Progenitor cell of endocrine pancreas (in vitro differentiated cells): ENCODE data around the gene MDP1. TPM values are rescaled to one million over a fixed set of nuclear protein-coding genes. Genes with fewer than 3 reads are reported as not detected.

Experiments used
- DNase-seq: peaks from one replicate; pipeline ENCODE4 v3.0.0; 2021; ENCODE audit warnings: low spot score; ENCODE audit not compliant: unreplicated experiment
- H3K27ac Mint-ChIP-seq: 2 replicates; pipeline ENCODE4 v1.8.0; 2021; ENCODE audit warnings: mild to moderate bottlenecking, moderate library complexity, mixed read lengths
- H3K27me3 Mint-ChIP-seq: 2 replicates; pipeline ENCODE4 v1.8.0; 2021; ENCODE audit warnings: mixed read lengths
- H3K36me3 Mint-ChIP-seq: 2 replicates; pipeline ENCODE4 v1.8.0; 2022; ENCODE audit warnings: mixed read lengths; ENCODE audit not compliant: insufficient read depth
- H3K4me1 Mint-ChIP-seq: 2 replicates; pipeline ENCODE4 v1.8.0; 2021; ENCODE audit warnings: low read depth, mixed read lengths
- H3K4me3 Mint-ChIP-seq: 2 replicates; pipeline ENCODE4 v1.8.0; 2021; ENCODE audit warnings: low read depth, mild to moderate bottlenecking, moderate library complexity, mixed read lengths
- H3K9me3 Mint-ChIP-seq: 2 replicates; pipeline ENCODE4 v1.8.0; 2021; ENCODE audit warnings: low read depth, mixed read lengths
- total RNA-seq: library from RNA; stranded (reverse); gene quantifications from 2 replicates; pipeline ENCODE4 v1.2.1, GENCODE V29; 2021
- TF ChIP-seq, protein P1 (sequence below): fragments of 200-600 bp; sonication (generic); IDR thresholded peaks from one replicate; pipeline ENCODE4 v1.5.0; 2021; ENCODE audit warnings: antibody characterized with exemption, mild to moderate bottlenecking; ENCODE audit not compliant: unreplicated experiment

The MDP1 gene
- total RNA-seq, 1 donor from 2014 or later: 15.2 TPM

DNA sequence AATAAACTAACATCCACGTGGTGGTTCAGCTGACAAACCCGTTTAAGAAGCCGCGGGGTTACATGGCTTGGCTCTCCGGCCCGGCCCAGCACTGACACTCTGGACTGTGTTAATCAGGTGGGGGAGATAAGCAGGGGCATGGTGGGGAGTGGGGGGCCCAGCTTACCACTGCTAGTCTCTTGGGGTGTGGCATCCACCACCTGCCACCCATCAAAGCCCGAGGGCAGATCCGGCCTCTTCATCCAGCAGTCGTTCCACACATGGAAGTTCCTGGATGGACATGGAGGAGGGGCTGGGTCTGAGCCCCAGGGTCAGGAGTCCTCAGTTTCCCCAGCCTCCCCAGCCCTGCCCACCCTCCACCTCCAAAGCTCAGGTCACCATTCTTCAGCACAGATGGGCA is 42.3 kb upstream of the MDP1 start:
- Mint-ChIP-seq H3K4me1 (no peaks in the 10 kb centered on the region), H3K36me3 (no peaks in the 10 kb centered on the region), H3K27ac (no peak overlapping the region), H3K27me3 (no peaks in the 10 kb centered on the region), H3K4me3 (no peak overlapping the region), H3K9me3 (no peaks in the 10 kb centered on the region)
- no peak for DNase-seq
- TF ChIP-seq, protein P1, sequence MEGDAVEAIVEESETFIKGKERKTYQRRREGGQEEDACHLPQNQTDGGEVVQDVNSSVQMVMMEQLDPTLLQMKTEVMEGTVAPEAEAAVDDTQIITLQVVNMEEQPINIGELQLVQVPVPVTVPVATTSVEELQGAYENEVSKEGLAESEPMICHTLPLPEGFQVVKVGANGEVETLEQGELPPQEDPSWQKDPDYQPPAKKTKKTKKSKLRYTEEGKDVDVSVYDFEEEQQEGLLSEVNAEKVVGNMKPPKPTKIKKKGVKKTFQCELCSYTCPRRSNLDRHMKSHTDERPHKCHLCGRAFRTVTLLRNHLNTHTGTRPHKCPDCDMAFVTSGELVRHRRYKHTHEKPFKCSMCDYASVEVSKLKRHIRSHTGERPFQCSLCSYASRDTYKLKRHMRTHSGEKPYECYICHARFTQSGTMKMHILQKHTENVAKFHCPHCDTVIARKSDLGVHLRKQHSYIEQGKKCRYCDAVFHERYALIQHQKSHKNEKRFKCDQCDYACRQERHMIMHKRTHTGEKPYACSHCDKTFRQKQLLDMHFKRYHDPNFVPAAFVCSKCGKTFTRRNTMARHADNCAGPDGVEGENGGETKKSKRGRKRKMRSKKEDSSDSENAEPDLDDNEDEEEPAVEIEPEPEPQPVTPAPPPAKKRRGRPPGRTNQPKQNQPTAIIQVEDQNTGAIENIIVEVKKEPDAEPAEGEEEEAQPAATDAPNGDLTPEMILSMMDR: no peak

DNA sequence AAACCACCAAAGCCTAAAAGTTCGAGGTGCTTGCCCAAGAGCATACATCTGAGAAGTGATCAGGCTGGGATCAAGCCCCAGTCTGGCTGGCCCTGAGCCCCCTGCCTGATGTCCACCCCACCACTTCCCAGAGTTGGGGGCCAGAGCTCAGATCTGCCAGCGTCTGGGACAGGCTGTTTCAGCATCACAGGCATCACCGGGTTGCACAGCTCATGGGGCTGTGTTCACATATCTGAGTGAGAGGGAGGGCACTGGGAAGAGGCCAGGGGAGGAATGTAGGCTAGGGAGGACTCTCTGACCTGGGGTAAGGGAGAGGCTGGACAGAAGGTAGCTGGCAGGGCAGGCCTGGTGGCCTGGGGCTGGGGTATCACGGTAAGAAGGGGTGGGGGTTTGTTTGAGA is 41.1 kb upstream of the MDP1 start:
- no peak for DNase-seq
- H3K36me3 Mint-ChIP-seq: no peaks in the 10 kb centered on the region
- no peaks in the 10 kb centered on the region for H3K27me3 Mint-ChIP-seq
- H3K4me3 Mint-ChIP-seq: no peak overlapping the region
- TF ChIP-seq, protein P1: no peak
- H3K4me1 Mint-ChIP-seq: no peaks in the 10 kb centered on the region
- no peak overlapping the region for H3K27ac Mint-ChIP-seq
- no peaks in the 10 kb centered on the region for H3K9me3 Mint-ChIP-seq

DNA sequence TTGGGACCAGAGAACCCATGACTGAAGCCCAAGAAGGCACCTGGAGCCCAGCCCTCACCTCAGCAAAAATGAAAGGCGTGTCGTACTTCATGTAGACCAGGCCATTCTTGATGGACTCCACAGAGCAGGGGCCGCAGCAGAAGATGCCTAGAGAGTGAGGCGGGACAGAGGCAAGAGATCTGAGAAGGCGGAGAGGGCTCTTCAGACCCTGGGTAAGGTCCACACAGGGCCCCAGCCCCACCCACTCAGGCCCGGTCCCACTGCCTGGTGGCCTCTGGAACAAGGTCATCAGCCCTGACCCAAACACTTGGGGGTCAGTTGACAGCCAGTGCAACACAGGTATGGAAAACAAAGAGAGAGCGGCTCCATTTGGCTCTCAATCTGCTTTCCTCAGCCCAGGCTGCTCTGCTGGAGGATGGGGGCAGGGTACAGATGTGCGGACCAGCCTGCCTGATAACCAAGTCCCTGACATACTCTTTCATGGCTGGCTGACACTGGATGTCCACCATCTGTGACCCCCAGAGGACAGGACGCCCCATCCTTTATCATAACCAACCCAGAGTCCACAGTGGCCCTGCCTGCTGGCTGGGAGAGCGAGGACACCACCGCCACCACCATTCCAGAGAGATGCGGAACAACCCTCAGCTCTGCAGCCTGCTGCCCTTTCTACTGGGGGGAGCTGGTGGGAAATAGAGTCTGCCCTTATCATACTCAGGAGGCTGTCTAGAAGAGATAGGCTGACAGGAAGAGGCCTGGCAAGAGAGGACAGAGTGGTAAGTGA is 40.3 kb upstream of the MDP1 start:
- Mint-ChIP-seq H3K9me3 (no peaks in the 10 kb centered on the region), H3K27ac (no peak overlapping the region), H3K4me3 (no peak overlapping the region), H3K36me3 (no peaks in the 10 kb centered on the region), H3K4me1 (no peaks in the 10 kb centered on the region), H3K27me3 (no peaks in the 10 kb centered on the region)
- TF ChIP-seq, protein P1: no peak
- DNase-seq: no peak

DNA sequence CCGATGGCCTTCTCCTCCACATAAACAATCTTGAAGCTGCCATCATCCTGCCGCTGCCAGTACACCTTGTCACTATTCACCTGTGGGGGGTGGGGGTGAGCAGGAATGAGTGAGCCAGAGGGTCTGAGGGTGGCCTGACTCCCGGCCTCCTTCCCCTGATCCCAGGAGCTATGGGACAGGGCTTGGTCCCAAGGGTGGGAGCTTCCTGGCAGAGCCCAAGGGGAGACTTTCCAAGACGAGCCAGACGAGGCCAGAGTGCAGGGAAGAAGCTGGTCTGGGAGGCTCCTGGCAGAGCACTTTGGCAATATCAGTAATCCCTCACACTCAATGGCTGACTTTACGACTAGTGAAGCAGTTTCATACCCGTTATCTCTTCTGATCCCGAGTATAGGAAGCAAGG is 39.6 kb upstream of the MDP1 start:
- Mint-ChIP-seq H3K36me3 (no peaks in the 10 kb centered on the region), H3K4me1 (no peaks in the 10 kb centered on the region), H3K27me3 (no peaks in the 10 kb centered on the region), H3K9me3 (no peaks in the 10 kb centered on the region), H3K4me3 (no peak overlapping the region), H3K27ac (no peak overlapping the region)
- TF ChIP-seq, protein P1: no peak
- DNase-seq: no peak

DNA sequence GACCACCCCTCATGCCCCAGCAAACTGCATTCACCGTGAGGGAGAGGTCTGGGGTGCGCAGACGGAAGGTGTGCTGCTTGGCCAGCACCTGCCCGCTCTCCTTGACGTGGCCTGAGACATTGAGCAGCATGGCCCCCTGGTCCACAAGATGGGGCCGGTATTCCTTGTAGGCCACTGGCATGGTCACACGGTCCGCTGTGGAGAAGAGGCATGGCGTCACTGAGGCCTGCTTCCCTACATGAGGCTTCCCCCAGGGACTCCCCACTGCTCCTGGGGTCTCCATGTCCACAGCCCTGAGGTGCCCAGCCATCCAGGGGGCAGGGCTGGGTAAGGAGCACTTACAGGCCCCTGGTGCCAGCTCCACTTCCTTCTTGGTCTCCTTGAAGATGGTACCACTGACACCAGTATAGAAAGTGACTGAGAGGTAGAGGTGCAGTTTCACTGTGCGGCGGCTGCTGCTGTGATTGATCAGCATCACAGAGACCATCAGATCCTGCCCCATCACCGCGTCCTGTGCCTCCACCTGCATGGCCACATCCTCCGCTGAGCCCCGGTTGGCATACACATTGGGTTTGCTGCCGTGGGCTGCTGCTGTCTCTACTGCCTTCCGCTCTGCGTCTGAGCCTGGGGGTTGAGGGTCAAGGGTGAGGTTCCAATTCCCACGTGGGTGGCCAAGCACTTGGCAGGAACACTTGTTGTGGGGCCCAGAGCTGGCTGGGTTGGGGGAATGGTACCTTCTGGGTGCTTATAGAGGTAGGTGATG is 38.9 kb upstream of the MDP1 start:
- Mint-ChIP-seq H3K27ac (no peak overlapping the region), H3K4me3 (no peak overlapping the region), H3K4me1 (no peaks in the 10 kb centered on the region), H3K9me3 (no peaks in the 10 kb centered on the region), H3K36me3 (no peaks in the 10 kb centered on the region), H3K27me3 (no peaks in the 10 kb centered on the region)
- no peak for DNase-seq
- TF ChIP-seq, protein P1: no peak
